HepG2 (cell line): ENCODE results near the gene POFUT2. TPM values are rescaled to one million over a fixed set of nuclear protein-coding genes. Genes with fewer than 3 reads are reported as not detected.

Experiments used
- AKAP8 ChIP-seq: sonication (generic); formaldehyde crosslinking; IDR thresholded peaks from 2 replicates; pipeline ENCODE4 v1.5.1; 2020; ENCODE audit warnings: mild to moderate bottlenecking, missing genetic modification reagents
- ARID2 ChIP-seq: sonication (generic); formaldehyde crosslinking; IDR thresholded peaks from 2 replicates; pipeline ENCODE4 v1.8.1; 2022; ENCODE audit warnings: mild to moderate bottlenecking, missing genetic modification reagents, borderline replicate concordance
- CREM ChIP-seq, 2 experiments: sonication (generic) in 1 of 2; formaldehyde crosslinking in 1 of 2; IDR thresholded peaks; 2 replicates each; pipeline versions ENCODE4 v1.4.0 to v1.6.1; 2016 to 2020; ENCODE audit warnings: antibody characterized with exemption in 1 of 2, mild to moderate bottlenecking in 1 of 2, missing genetic modification reagents in 1 of 2
- GABPB1 ChIP-seq: IDR thresholded peaks from 2 replicates; pipeline ENCODE4 v1.6.1; 2016; ENCODE audit warnings: mild to moderate bottlenecking, missing genetic modification reagents, moderate library complexity, missing compliant biosample characterization
- KDM2A ChIP-seq: sonication (generic); formaldehyde crosslinking; IDR thresholded peaks from 2 replicates; pipeline ENCODE4 v1.4.0; 2020; ENCODE audit warnings: low read depth, missing genetic modification reagents, borderline replicate concordance
- MYC ChIP-seq: sonication (generic); formaldehyde crosslinking; IDR thresholded peaks from 2 replicates; pipeline ENCODE4 v1.9.0; 2021; ENCODE audit warnings: missing genetic modification reagents, borderline replicate concordance
- NKX3-1 ChIP-seq: sonication (generic); formaldehyde crosslinking; IDR thresholded peaks from 2 replicates; pipeline ENCODE4 v1.5.0; 2020; ENCODE audit warnings: missing genetic modification reagents
- RBM39 ChIP-seq: fragments of 200-400 bp; formaldehyde crosslinking; IDR thresholded peaks from one replicate; pipeline ENCODE4 v1.6.1; 2018; ENCODE audit warnings: antibody characterized with exemption, mild to moderate bottlenecking, low read depth, low read length; ENCODE audit not compliant: poor library complexity, severe bottlenecking
- TBP ChIP-seq: sonication (generic); formaldehyde crosslinking; IDR thresholded peaks from 2 replicates; pipeline ENCODE4 v1.5.0; 2020; ENCODE audit warnings: missing genetic modification reagents
- TBX2 ChIP-seq: sonication (generic); formaldehyde crosslinking; IDR thresholded peaks from 2 replicates; pipeline ENCODE4 v1.5.0; 2020; ENCODE audit warnings: missing genetic modification reagents, mild to moderate bottlenecking, borderline replicate concordance
- TEF ChIP-seq: sonication (generic); formaldehyde crosslinking; IDR thresholded peaks from 2 replicates; pipeline ENCODE4 v1.5.0; 2020; ENCODE audit warnings: missing genetic modification reagents
- U2AF2 ChIP-seq: fragments of 200-400 bp; formaldehyde crosslinking; IDR thresholded peaks from 2 replicates; pipeline ENCODE4 v1.6.1; 2017; ENCODE audit warnings: low read depth, mild to moderate bottlenecking, low read length
- ZBTB37 ChIP-seq: sonication (generic); formaldehyde crosslinking; IDR thresholded peaks from 2 replicates; pipeline ENCODE4 v1.4.0; 2020; ENCODE audit warnings: mild to moderate bottlenecking, missing genetic modification reagents
- ZFP36L1 ChIP-seq: sonication (generic); formaldehyde crosslinking; IDR thresholded peaks from 2 replicates; pipeline ENCODE4 v1.8.0; 2022; ENCODE audit warnings: mild to moderate bottlenecking, missing genetic modification reagents, moderate library complexity
- ZFX ChIP-seq: sonication (generic); formaldehyde crosslinking; IDR thresholded peaks from 2 replicates; pipeline ENCODE4 v1.4.0; 2020; ENCODE audit warnings: mild to moderate bottlenecking, low read depth, missing genetic modification reagents, moderate library complexity
- ZNF17 ChIP-seq: sonication (generic); formaldehyde crosslinking; IDR thresholded peaks from 2 replicates; pipeline ENCODE4 v1.5.0; 2020; ENCODE audit warnings: mild to moderate bottlenecking, missing genetic modification reagents
- ZNF234 ChIP-seq: sonication (generic); formaldehyde crosslinking; conservative IDR thresholded peaks from 2 replicates; pipeline ENCODE4 v1.5.1; 2020; ENCODE audit warnings: mild to moderate bottlenecking, missing genetic modification reagents
- ZNF451 ChIP-seq: sonication (generic); formaldehyde crosslinking; IDR thresholded peaks from 2 replicates; pipeline ENCODE4 v1.5.0; 2020; ENCODE audit warnings: mild to moderate bottlenecking, missing genetic modification reagents
- ZNF790 ChIP-seq: sonication (generic); formaldehyde crosslinking; IDR thresholded peaks from 2 replicates; pipeline ENCODE4 v1.8.0; 2022; ENCODE audit warnings: missing genetic modification reagents, mild to moderate bottlenecking, borderline replicate concordance
- polyA plus RNA-seq, 8 experiments: library from polyadenylated mRNA; depleted of rRNA in 3 of 8; stranded (reverse) in 7 of 8; unstranded in 1 of 8; fragments of >200 nt; fragmentation: Illumina TruSeq in 4 of 8; extraction: Trizol in 4 of 8; gene quantifications; 2 replicates each; pipeline versions ENCODE4 v1.2.1 to v1.2.3, GENCODE V29; 2011 to 2016; ENCODE audit warnings: low read depth in 4 of 8, missing spikeins in 1 of 8, mixed read lengths in 1 of 8; ENCODE audit not compliant: insufficient read depth in 1 of 8
- total RNA-seq, 5 experiments: library from RNA; depleted of rRNA; stranded (reverse); fragments of >200 nt; fragmentation: Illumina TruSeq; extraction: Trizol; gene quantifications; 2 replicates each; pipeline ENCODE4 v1.2.3, GENCODE V29; 2016; ENCODE audit warnings: low read depth in 1 of 5
- TF ChIP-seq, protein P1 (sequence below): sonication (generic); formaldehyde crosslinking; IDR thresholded peaks from 2 replicates; pipeline ENCODE4 v1.5.1; 2020; ENCODE audit warnings: mild to moderate bottlenecking, missing genetic modification reagents, moderate library complexity

POFUT2 gene
- total and polyA plus RNA-seq, 2 of the 13 experiments (the other 11 are each of a cell fraction or from before 2014, with no cell fraction given) = 22.8 to 24.0 TPM

GRCh38 chr21:45294509-45295291, 7.0 kb upstream of the POFUT2 start (continued):
- TF ChIP-seq TEF (CRISPR knock-in tag) (no peak), ZNF790 (no peak), NKX3-1 (CRISPR knock-in tag) (no peak), ZBTB37 (no peak), TBP (no peak), RBM39 (no peak), ZNF234 (CRISPR knock-in tag) (no peak), TBX2 (CRISPR knock-in tag) (no peak), KDM2A (CRISPR knock-in tag) (peak; percentile 34; the same call in 1 of the 2 replicates), MYC (CRISPR knock-in tag) (peak; percentile 21; the same call in 1 of the 2 replicates), AKAP8 (no peak), ARID2 (CRISPR knock-in tag) (no peak), CREM (IDR thresholded peaks at IDR 0.05) (no peak), CREM (CRISPR knock-in tag; IDR thresholded peaks at IDR 0.05) (no peak), GABPB1 (CRISPR knock-in tag) (0 out of 2 replicates have a peak, but pooled peaks have one; percentile 11), U2AF2 (no peak), ZNF451 (CRISPR knock-in tag) (no peak), ZFP36L1 (CRISPR knock-in tag) (no peak), ZFX (CRISPR knock-in tag) (peak; percentile 51; the same call in 1 of the 2 replicates), ZNF17 (CRISPR knock-in tag) (no peak)
- TF ChIP-seq, protein P1, sequence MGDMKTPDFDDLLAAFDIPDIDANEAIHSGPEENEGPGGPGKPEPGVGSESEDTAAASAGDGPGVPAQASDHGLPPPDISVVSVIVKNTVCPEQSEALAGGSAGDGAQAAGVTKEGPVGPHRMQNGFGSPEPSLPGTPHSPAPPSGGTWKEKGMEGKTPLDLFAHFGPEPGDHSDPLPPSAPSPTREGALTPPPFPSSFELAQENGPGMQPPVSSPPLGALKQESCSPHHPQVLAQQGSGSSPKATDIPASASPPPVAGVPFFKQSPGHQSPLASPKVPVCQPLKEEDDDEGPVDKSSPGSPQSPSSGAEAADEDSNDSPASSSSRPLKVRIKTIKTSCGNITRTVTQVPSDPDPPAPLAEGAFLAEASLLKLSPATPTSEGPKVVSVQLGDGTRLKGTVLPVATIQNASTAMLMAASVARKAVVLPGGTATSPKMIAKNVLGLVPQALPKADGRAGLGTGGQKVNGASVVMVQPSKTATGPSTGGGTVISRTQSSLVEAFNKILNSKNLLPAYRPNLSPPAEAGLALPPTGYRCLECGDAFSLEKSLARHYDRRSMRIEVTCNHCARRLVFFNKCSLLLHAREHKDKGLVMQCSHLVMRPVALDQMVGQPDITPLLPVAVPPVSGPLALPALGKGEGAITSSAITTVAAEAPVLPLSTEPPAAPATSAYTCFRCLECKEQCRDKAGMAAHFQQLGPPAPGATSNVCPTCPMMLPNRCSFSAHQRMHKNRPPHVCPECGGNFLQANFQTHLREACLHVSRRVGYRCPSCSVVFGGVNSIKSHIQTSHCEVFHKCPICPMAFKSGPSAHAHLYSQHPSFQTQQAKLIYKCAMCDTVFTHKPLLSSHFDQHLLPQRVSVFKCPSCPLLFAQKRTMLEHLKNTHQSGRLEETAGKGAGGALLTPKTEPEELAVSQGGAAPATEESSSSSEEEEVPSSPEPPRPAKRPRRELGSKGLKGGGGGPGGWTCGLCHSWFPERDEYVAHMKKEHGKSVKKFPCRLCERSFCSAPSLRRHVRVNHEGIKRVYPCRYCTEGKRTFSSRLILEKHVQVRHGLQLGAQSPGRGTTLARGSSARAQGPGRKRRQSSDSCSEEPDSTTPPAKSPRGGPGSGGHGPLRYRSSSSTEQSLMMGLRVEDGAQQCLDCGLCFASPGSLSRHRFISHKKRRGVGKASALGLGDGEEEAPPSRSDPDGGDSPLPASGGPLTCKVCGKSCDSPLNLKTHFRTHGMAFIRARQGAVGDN = peak; percentile 55
